Subcutaneous adipose tissue (tissue), 4 donors: ENCODE results near the gene MAP2K5. TPM values are rescaled to one million over a fixed set of nuclear protein-coding genes. Genes with fewer than 3 reads are reported as not detected.

Experiments
- CTCF ChIP-seq: fragments of 450-650 bp; IDR thresholded peaks from one replicate; pipeline ENCODE4 v1.5.1; 2016; ENCODE audit warnings: low read depth, mild to moderate bottlenecking, control low read depth, antibody characterized with exemption, moderate library complexity
- total RNA-seq, 4 donors: library from RNA; depleted of rRNA; stranded (reverse); fragments of >200 nt; gene quantifications; one replicate each; pipeline ENCODE4 v1.1.0, GENCODE V29; 2016

Gene MAP2K5
- total RNA-seq, 4 donors from 2014 or later: 20.7 to 23.4 (median 22.3) TPM

GRCh38 chr15:67512140-67512539 is 30.4 kb upstream of the MAP2K5 start:
- no peak for TF ChIP-seq CTCF

- TF ChIP-seq CTCF: no peak
Observed at GRCh38 chr15:67512933-67513714, 29.4 kb upstream of the MAP2K5 start.

- TF ChIP-seq CTCF: no peak
Observed at GRCh38 chr15:67515090-67515489, 27.4 kb upstream of the MAP2K5 start.

GRCh38 chr15:67515557-67515956 is 26.9 kb upstream of the MAP2K5 start:
- no peak for TF ChIP-seq CTCF

- TF ChIP-seq CTCF: no peak
Observed at GRCh38 chr15:67520321-67521028, 22.0 kb upstream of the MAP2K5 start.

- TF ChIP-seq CTCF: no peak
Observed at GRCh38 chr15:67521029-67521782, 21.3 kb upstream of the MAP2K5 start, which contains the start of gene C15orf61. C15orf61 (plus strand) TSS chr15:67521131; CDS start chr15:67521249, 118 bp downstream.
